Measurements from ENCODE around the gene SLC7A6. TPM values are rescaled to one million over a fixed set of nuclear protein-coding genes. Genes with fewer than 3 reads are reported as not detected.

Gene SLC7A6
- total RNA-seq, 2 donors from 2014 or later: 43.6 to 47.2 TPM

GRCh38 chr16:68350813-68351350 lies 86.6 kb downstream of the SLC7A6 start:
- 90 to 94% methylated on average over 4 to 10 of the region's 10 CpGs for WGBS, 2 experiments (ENCODE audit: insufficient coverage in 1 of 2, insufficient read length in 1 of 2)
- H3K27me3 ChIP-seq (ENCODE audit: control insufficient read depth, insufficient read depth, low read length, poor library complexity, severe bottlenecking): no peaks in the 10 kb centered on the region
- no peak overlapping the region for H3K27ac Mint-ChIP-seq
- no peaks in the 10 kb centered on the region for H3K4me1 Mint-ChIP-seq
- H3K9me3 Mint-ChIP-seq: no peaks in the 10 kb centered on the region
- TF ChIP-seq CTCF (conservative IDR thresholded peaks at IDR 0.05): no peak
- no peak overlapping the region for H3K27ac ChIP-seq (ENCODE audit: low read depth, low read length)
- peaks cover 72% of the 10 kb centered on the region for H3K36me3 Mint-ChIP-seq (ENCODE audit: low read depth)
- peaks cover 4% of the 10 kb centered on the region for H3K4me1 ChIP-seq (ENCODE audit: control insufficient read depth, insufficient read depth, low read length)
- no peaks in the 10 kb centered on the region for H3K9me3 ChIP-seq (ENCODE audit: control insufficient read depth, low read length)
- H3K4me3 ChIP-seq (ENCODE audit: low read length): no peak overlapping the region
- no peak overlapping the region for H3K4me3 Mint-ChIP-seq
- H3K27me3 Mint-ChIP-seq (ENCODE audit: insufficient read depth): no peaks in the 10 kb centered on the region
- DNase-seq: no peak
- peaks cover 67% of the 10 kb centered on the region for H3K36me3 ChIP-seq (ENCODE audit: control insufficient read depth, insufficient read depth, low read length)
- H3K9ac ChIP-seq (ENCODE audit: extremely low read depth, low read length, poor library complexity, severe bottlenecking): no peak overlapping the region

Small RNA genes within 50 kb of the gene (microRNA-seq; reads per million reads assigned to microRNA genes)
- not detected for gene MIR6773 (ENCODE audit: borderline microRNAs expressed)

Other genes with a start within 250 kb of the SLC7A6 start
- gene DPEP2NB, start 248.6 kb upstream of the SLC7A6 start, total RNA-seq: not detected
- 10 to 100 TPM; 12.1 to 12.3 TPM for gene DDX28, start 241.3 kb upstream of the SLC7A6 start, total RNA-seq
- 10 to 100 TPM; 23.4 to 24.0 TPM for gene DUS2, start 241.2 kb upstream of the SLC7A6 start, total RNA-seq
- 10 to 100 TPM; 27.4 to 30.1 TPM for gene NFATC3, start 179.2 kb upstream of the SLC7A6 start, total RNA-seq
- gene ESRP2, start 28.4 kb upstream of the SLC7A6 start, total RNA-seq: 10 to 100 TPM; 51.8 to 56.4 TPM
- gene PLA2G15, start 19.2 kb upstream of the SLC7A6 start, total RNA-seq: 1 to 10 TPM; 8.7 to 10.0 TPM
- gene SLC7A6OS, start 46.4 kb downstream of the SLC7A6 start, total RNA-seq: 10 to 100 TPM; 22.5 to 26.0 TPM
- gene PRMT7, start 46.5 kb downstream of the SLC7A6 start, total RNA-seq: 10 to 100 TPM; 63.9 to 68.5 TPM
- gene SMPD3, start 184.0 kb downstream of the SLC7A6 start, total RNA-seq: under 1 TPM in 1 of 2 donors, not detected in 1; 0.07 TPM